ENCODE data around the gene TTLL6. TPM values are rescaled to one million over a fixed set of nuclear protein-coding genes. Genes with fewer than 3 reads are reported as not detected.

The TTLL6 gene
- total and polyA plus RNA-seq, 12 donors = 0.06 to 0.73 (median 0.21) TPM; not detected in 8

- TF ChIP-seq, protein P1, sequence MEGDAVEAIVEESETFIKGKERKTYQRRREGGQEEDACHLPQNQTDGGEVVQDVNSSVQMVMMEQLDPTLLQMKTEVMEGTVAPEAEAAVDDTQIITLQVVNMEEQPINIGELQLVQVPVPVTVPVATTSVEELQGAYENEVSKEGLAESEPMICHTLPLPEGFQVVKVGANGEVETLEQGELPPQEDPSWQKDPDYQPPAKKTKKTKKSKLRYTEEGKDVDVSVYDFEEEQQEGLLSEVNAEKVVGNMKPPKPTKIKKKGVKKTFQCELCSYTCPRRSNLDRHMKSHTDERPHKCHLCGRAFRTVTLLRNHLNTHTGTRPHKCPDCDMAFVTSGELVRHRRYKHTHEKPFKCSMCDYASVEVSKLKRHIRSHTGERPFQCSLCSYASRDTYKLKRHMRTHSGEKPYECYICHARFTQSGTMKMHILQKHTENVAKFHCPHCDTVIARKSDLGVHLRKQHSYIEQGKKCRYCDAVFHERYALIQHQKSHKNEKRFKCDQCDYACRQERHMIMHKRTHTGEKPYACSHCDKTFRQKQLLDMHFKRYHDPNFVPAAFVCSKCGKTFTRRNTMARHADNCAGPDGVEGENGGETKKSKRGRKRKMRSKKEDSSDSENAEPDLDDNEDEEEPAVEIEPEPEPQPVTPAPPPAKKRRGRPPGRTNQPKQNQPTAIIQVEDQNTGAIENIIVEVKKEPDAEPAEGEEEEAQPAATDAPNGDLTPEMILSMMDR (IDR thresholded peaks at IDR 0.05) = no peak
These were observed 101.3 kb downstream of the TTLL6 start for GRCh38 chr17:48715496-48716399.

More at GRCh38 chr17:48715496-48716399, 101.3 kb downstream of the TTLL6 start:
- Histone ChIP-seq H3K9me3 (no peaks in the 10 kb centered on the region), H3K27ac (no peak overlapping the region), H3K4me1 (peaks cover 0 to 18% (median 15%) of the 10 kb centered on the region in 9 donors), H3K4me3 (no peak overlapping the region), H3K36me3 (no peaks in the 10 kb centered on the region), H3K27me3 (peaks cover 38 to 100% (median 100%) of the 10 kb centered on the region in 7 donors)
- DNase-seq (no peak), ATAC-seq (no peak)
- intact Hi-C loops (cut with DNase I) = no loop called here
- WGBS, 2 donors = 43 to 50% methylated on average over 5 of the region's 5 CpGs

Small RNA genes within 50 kb of the gene (microRNA-seq; reads per million reads assigned to microRNA genes)
- gene MIR3185 = 0 reads per million in 2 donors

Other genes with a start within 250 kb of the TTLL6 start
- 1 to 10 TPM in 1 of 10 donors, under 1 TPM in 8, not detected in 1; 0.14 to 1.6 (median 0.29) TPM for gene HOXB4, start 238.9 kb downstream of the TTLL6 start, total RNA-seq
- 1 to 10 TPM in 1 of 2 donors, under 1 TPM in 1; 0.90 to 1.4 TPM for gene HOXB4, start 238.9 kb downstream of the TTLL6 start, polyA plus RNA-seq
- gene HOXB3, start 227.0 kb downstream of the TTLL6 start, total RNA-seq = 1 to 10 TPM in 5 of 10 donors, under 1 TPM in 5; 0.24 to 3.9 (median 0.97) TPM
- gene HOXB3, start 227.0 kb downstream of the TTLL6 start, polyA plus RNA-seq = 1 to 10 TPM; 1.3 to 5.9 TPM
- under 1 TPM in 1 of 10 donors, not detected in 9; 0.18 TPM for gene HOXB5, start 223.4 kb downstream of the TTLL6 start, total RNA-seq
- gene HOXB5, start 223.4 kb downstream of the TTLL6 start, polyA plus RNA-seq = under 1 TPM; 0.06 to 0.15 TPM
- gene HOXB6, start 212.2 kb downstream of the TTLL6 start, total RNA-seq = 1 to 10 TPM in 1 of 10 donors, under 1 TPM in 7, not detected in 2; 0.14 to 1.2 (median 0.33) TPM
- under 1 TPM; 0.88 to 0.96 TPM for gene HOXB6, start 212.2 kb downstream of the TTLL6 start, polyA plus RNA-seq
- gene HOXB7, start 206.2 kb downstream of the TTLL6 start, total RNA-seq = under 1 TPM in 4 of 10 donors, not detected in 6; 0.25 to 0.62 (median 0.45) TPM
- under 1 TPM; 0.13 to 0.29 TPM for gene HOXB7, start 206.2 kb downstream of the TTLL6 start, polyA plus RNA-seq
- under 1 TPM in 1 of 10 donors, not detected in 9; 0.55 TPM for gene HOXB8, start 201.9 kb downstream of the TTLL6 start, total RNA-seq
- not detected for gene HOXB8, start 201.9 kb downstream of the TTLL6 start, polyA plus RNA-seq
- gene HOXB9, start 190.9 kb downstream of the TTLL6 start, total RNA-seq = not detected
- gene HOXB9, start 190.9 kb downstream of the TTLL6 start, polyA plus RNA-seq = not detected
- gene PRAC1, start 94.7 kb downstream of the TTLL6 start, total RNA-seq = not detected
- gene PRAC1, start 94.7 kb downstream of the TTLL6 start, polyA plus RNA-seq = not detected
- not detected for gene PRAC2, start 94.0 kb downstream of the TTLL6 start, total RNA-seq
- gene PRAC2, start 94.0 kb downstream of the TTLL6 start, polyA plus RNA-seq = not detected
- gene HOXB13, start 88.5 kb downstream of the TTLL6 start, total RNA-seq = not detected
- not detected for gene HOXB13, start 88.5 kb downstream of the TTLL6 start, polyA plus RNA-seq
- 100 to 1,000 TPM; 196 to 412 (median 275) TPM for gene CALCOCO2, start 13.8 kb upstream of the TTLL6 start, total RNA-seq
- gene CALCOCO2, start 13.8 kb upstream of the TTLL6 start, polyA plus RNA-seq = 100 to 1,000 TPM in 1 of 2 donors, 10 to 100 TPM in 1; 79.7 to 164 TPM
- 100 to 1,000 TPM; 299 to 556 (median 416) TPM for gene ATP5MC1, start 75.6 kb upstream of the TTLL6 start, total RNA-seq
- 100 to 1,000 TPM; 775 to 951 TPM for gene ATP5MC1, start 75.6 kb upstream of the TTLL6 start, polyA plus RNA-seq
- gene UBE2Z, start 91.2 kb upstream of the TTLL6 start, total RNA-seq = 10 to 100 TPM; 31.4 to 47.5 (median 38.8) TPM
- gene UBE2Z, start 91.2 kb upstream of the TTLL6 start, polyA plus RNA-seq = 10 to 100 TPM; 15.5 to 36.2 TPM
- 100 to 1,000 TPM in 6 of 10 donors, 10 to 100 TPM in 4; 90.0 to 111 (median 104) TPM for gene SNF8, start 127.6 kb upstream of the TTLL6 start, total RNA-seq
- 100 to 1,000 TPM; 176 to 196 TPM for gene SNF8, start 127.6 kb upstream of the TTLL6 start, polyA plus RNA-seq
- not detected for gene GIP, start 151.4 kb upstream of the TTLL6 start, total RNA-seq
- not detected for gene GIP, start 151.4 kb upstream of the TTLL6 start, polyA plus RNA-seq
- gene IGF2BP1, start 180.2 kb upstream of the TTLL6 start, total RNA-seq = not detected
- gene IGF2BP1, start 180.2 kb upstream of the TTLL6 start, polyA plus RNA-seq = under 1 TPM in 1 of 2 donors, not detected in 1; 0.01 TPM